H1 (cell line): ENCODE measurements around the gene ATP6V0E2. TPM values are rescaled to one million over a fixed set of nuclear protein-coding genes. Genes with fewer than 3 reads are reported as not detected.

Experiments
- ATF2 ChIP-seq: IDR thresholded peaks from 2 replicates; pipeline ENCODE4 v1.6.1; 2012; ENCODE audit warnings: low read length, inconsistent platforms
- BRCA1 ChIP-seq: IDR thresholded peaks from 2 replicates; pipeline ENCODE4 v1.6.1; 2012; ENCODE audit warnings: low read depth, low read length, improper control_type of control experiment
- KDM1A ChIP-seq: fragments of 200-600, 300-600 bp; sonication (generic); IDR thresholded peaks from 2 replicates; pipeline ENCODE4 v1.7.1; 2016; ENCODE audit warnings: mild to moderate bottlenecking, low read length, borderline replicate concordance
- RAD21 ChIP-seq, 2 experiments: IDR thresholded peaks in 1 of 2; conservative IDR thresholded peaks in 1 of 2; 2 replicates each; pipeline ENCODE4 v1.6.1; 2011; ENCODE audit warnings: low read depth in 2 of 2, low read length in 2 of 2, improper control_type of control experiment in 1 of 2, inconsistent platforms in 1 of 2, mild to moderate bottlenecking in 1 of 2, moderate library complexity in 1 of 2
- RXRA ChIP-seq: IDR thresholded peaks from 2 replicates; pipeline ENCODE4 v1.6.1; 2011; ENCODE audit warnings: low read depth, mild to moderate bottlenecking, low read length, moderate library complexity; ENCODE audit not compliant: insufficient read depth
- SIRT6 ChIP-seq: IDR thresholded peaks from one replicate; pipeline ENCODE4 v1.7.1; 2012; ENCODE audit warnings: low read length, inconsistent platforms
- SP1 ChIP-seq: IDR thresholded peaks from 2 replicates; pipeline ENCODE4 v1.6.1; 2011; ENCODE audit warnings: low read depth, low read length
- YY1 ChIP-seq: IDR thresholded peaks from 2 replicates; pipeline ENCODE4 v1.6.1; 2011; ENCODE audit warnings: low read depth, mild to moderate bottlenecking, low read length
- polyA plus RNA-seq, 7 experiments: library from polyadenylated mRNA; depleted of rRNA in 3 of 7; stranded (reverse) in 5 of 7; unstranded in 2 of 7; fragments of >200 nt in 5 of 7; fragments of 200-250 nt in 2 of 7; gene quantifications; 1 replicate in 5 of 7; 2 replicates in 1 of 7; 4 replicates in 1 of 7; pipeline versions ENCODE4 v1.2.1 to v1.2.3, GENCODE V29; 2011 to 2013; ENCODE audit warnings: missing spikeins in 2 of 7, mixed read lengths in 2 of 7
- total RNA-seq: library from RNA; stranded (reverse); fragmentation: NEBNext Ultra II Directional; extraction: Animal tissue kit (Norgen Biotek cat#: 25700); gene quantifications from 2 replicates; pipeline ENCODE4 v1.2.1, GENCODE V29; 2021

Gene ATP6V0E2
- total and polyA plus RNA-seq, 2 of the 8 experiments (the other 6 are each of a cell fraction or from before 2014, with no cell fraction given), result 26.1 to 47.9 TPM

GRCh38 chr7:149853157-149853556 lies 20.6 kb upstream of the ATP6V0E2 start (continued):
- no peak for TF ChIP-seq ATF2
- no peak for TF ChIP-seq KDM1A
- TF ChIP-seq RXRA, result no peak
- TF ChIP-seq RAD21 (IDR thresholded peaks at IDR 0.05 in 1 of 2, conservative IDR thresholded peaks at IDR 0.05 in 1 of 2; ENCODE audit: low read depth in 2 of 2, low read length in 2 of 2), result no peak
- no peak for TF ChIP-seq YY1
- no peak for TF ChIP-seq BRCA1
- no peak for TF ChIP-seq SIRT6
- no peak for TF ChIP-seq SP1
